Measurements from ENCODE around the gene LGR4. TPM values are rescaled to one million over a fixed set of nuclear protein-coding genes. Genes with fewer than 3 reads are reported as not detected.

Gene LGR4
- total and polyA plus RNA-seq, 3 donors from 2014 or later: 33.0 to 120 (median 95.9) TPM

DNA sequence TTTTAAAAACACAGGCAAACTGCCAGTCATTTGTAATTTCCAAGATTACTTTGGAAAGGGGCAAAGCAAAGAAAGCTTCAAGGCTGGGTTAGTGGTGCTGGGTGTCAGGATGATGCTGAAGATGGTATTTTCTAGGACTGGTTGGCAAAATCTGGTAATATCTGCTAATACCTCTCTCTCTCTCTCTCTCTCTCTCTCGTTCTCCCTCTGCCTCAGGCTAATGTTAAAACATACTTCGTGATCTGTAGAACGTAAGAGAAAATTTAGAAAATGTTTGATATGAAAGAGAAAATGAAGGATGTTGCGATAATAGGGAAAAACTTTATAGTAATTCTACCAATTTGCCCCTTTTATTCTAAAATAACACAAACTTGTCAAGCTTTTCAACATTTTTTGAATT lies 9.4 kb upstream of the LGR4 start:
- Histone ChIP-seq H3K9me3 (no peaks in the 10 kb centered on the region), H3K36me3 (ENCODE audit: low read depth, missing control alignments) (no peaks in the 10 kb centered on the region), H3K4me1 (no peaks in the 10 kb centered on the region), H3K27ac (no peak overlapping the region), H3K4me3 (no peak overlapping the region), H3K27me3 (no peaks in the 10 kb centered on the region)
- 92 to 93% methylated on average over 4 of the region's 4 CpGs for WGBS, 2 donors
- intact Hi-C loops (cut with DNase I; ENCODE audit: low total_unique reads): loop anchor here (10.0 kb wide), 1 partner anchor 187 kb away; no protein-coding TSS in a partner anchor
- TF ChIP-seq POLR2A (IDR thresholded peaks at IDR 0.05): no peak
- TF ChIP-seq CTCF (IDR thresholded peaks at IDR 0.05): no peak
- no peak for DNase-seq

DNA sequence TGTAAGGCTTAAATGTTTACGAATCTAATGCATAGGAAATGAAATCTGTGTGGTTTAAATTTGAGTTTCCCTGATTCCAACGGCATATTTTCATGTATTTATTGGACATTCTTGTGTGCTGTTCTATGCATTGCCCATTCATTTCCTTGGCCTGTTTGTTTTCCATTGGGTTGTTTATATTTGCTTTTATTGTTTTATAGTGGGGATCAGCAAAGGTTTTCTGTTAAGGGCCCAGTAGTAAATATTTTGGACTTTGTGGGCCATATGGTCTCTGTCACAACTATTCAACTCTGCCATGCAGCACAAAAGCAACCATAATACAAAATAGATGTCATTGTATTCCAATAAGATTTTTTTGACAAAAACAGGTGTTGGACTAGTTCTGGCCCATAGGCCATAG lies 5.2 kb upstream of the LGR4 start:
- no peak for DNase-seq
- no peak for TF ChIP-seq POLR2A (IDR thresholded peaks at IDR 0.05)
- TF ChIP-seq CTCF (IDR thresholded peaks at IDR 0.05): no peak
- no peaks in the 10 kb centered on the region for H3K9me3 ChIP-seq
- no peaks in the 10 kb centered on the region for H3K27me3 ChIP-seq
- no peak overlapping the region for H3K27ac ChIP-seq
- no peaks in the 10 kb centered on the region for H3K36me3 ChIP-seq (ENCODE audit: low read depth, missing control alignments)
- intact Hi-C loops (cut with DNase I; ENCODE audit: low total_unique reads): no loop called here
- WGBS, 2 donors: 84 to 88% methylated on average over 2 of the region's 2 CpGs
- peaks cover 7% of the 10 kb centered on the region for H3K4me1 ChIP-seq
- no peak overlapping the region for H3K4me3 ChIP-seq

GRCh38 chr11:27477243-27477642 lies 4.7 kb upstream of the LGR4 start:
- H3K27me3 ChIP-seq: no peaks in the 10 kb centered on the region
- H3K4me3 ChIP-seq: no peak overlapping the region
- H3K27ac ChIP-seq: no peak overlapping the region
- H3K36me3 ChIP-seq (ENCODE audit: low read depth, missing control alignments): no peaks in the 10 kb centered on the region
- TF ChIP-seq POLR2A (IDR thresholded peaks at IDR 0.05) (no peak), CTCF (IDR thresholded peaks at IDR 0.05) (no peak)
- H3K9me3 ChIP-seq: no peaks in the 10 kb centered on the region
- intact Hi-C loops (cut with DNase I; ENCODE audit: low total_unique reads): no loop called here
- DNase-seq: no peak
- peaks cover 7% of the 10 kb centered on the region for H3K4me1 ChIP-seq

GRCh38 chr11:27475622-27476021 lies 3.0 kb upstream of the LGR4 start:
- no peak overlapping the region for H3K4me3 ChIP-seq
- peaks cover 7% of the 10 kb centered on the region for H3K4me1 ChIP-seq
- 90 to 96% methylated on average over 5 of the region's 5 CpGs for WGBS, 2 donors
- H3K27me3 ChIP-seq: no peaks in the 10 kb centered on the region
- H3K36me3 ChIP-seq (ENCODE audit: low read depth, missing control alignments): no peaks in the 10 kb centered on the region
- H3K27ac ChIP-seq: no peak overlapping the region
- H3K9me3 ChIP-seq: no peaks in the 10 kb centered on the region
- no peak for DNase-seq
- TF ChIP-seq CTCF (IDR thresholded peaks at IDR 0.05): no peak
- no peak for TF ChIP-seq POLR2A (IDR thresholded peaks at IDR 0.05)
- intact Hi-C loops (cut with DNase I; ENCODE audit: low total_unique reads): no loop called here

- peak overlapping the region; percentile 82 to 95 for H3K27ac ChIP-seq
- H3K36me3 ChIP-seq (ENCODE audit: low read depth, missing control alignments): no peaks in the 10 kb centered on the region
- no peak for TF ChIP-seq CTCF (IDR thresholded peaks at IDR 0.05)
- TF ChIP-seq POLR2A (IDR thresholded peaks at IDR 0.05): no peak
- intact Hi-C loops (cut with DNase I; ENCODE audit: low total_unique reads): no loop called here
- peaks cover 12% of the 10 kb centered on the region for H3K4me1 ChIP-seq
- H3K27me3 ChIP-seq: no peaks in the 10 kb centered on the region
- no peak for DNase-seq
- peak overlapping the region; percentile 83 to 88 for H3K4me3 ChIP-seq
- WGBS, 2 donors: 2 to 3% methylated on average over 8 of the region's 9 CpGs
- no peaks in the 10 kb centered on the region for H3K9me3 ChIP-seq
Measured at GRCh38 chr11:27473017-27473406, 422 bp upstream of the LGR4 start.

Data from testis (tissue), 3 donors.